ENCODE results near the gene SLAIN1. TPM values are rescaled to one million over a fixed set of nuclear protein-coding genes. Genes with fewer than 3 reads are reported as not detected.

SLAIN1 gene
- total RNA-seq, 1 donor from 2014 or later = not detected

- H3K4me3 Mint-ChIP-seq (ENCODE audit: unreplicated experiment) = no peak overlapping the region
- H3K4me1 Mint-ChIP-seq (ENCODE audit: unreplicated experiment) = no peaks in the 10 kb centered on the region
- no peak for DNase-seq (ENCODE audit: extremely low spot score, unreplicated experiment)
- H3K36me3 Mint-ChIP-seq (ENCODE audit: unreplicated experiment) = no peaks in the 10 kb centered on the region
- H3K27ac Mint-ChIP-seq (ENCODE audit: unreplicated experiment) = no peak overlapping the region
- no peaks in the 10 kb centered on the region for H3K27me3 Mint-ChIP-seq (ENCODE audit: unreplicated experiment)
- peaks cover 3% of the 10 kb centered on the region for H3K9me3 Mint-ChIP-seq (ENCODE audit: unreplicated experiment)
- no peak for TF ChIP-seq CTCF (IDR thresholded peaks at IDR 0.05)
Measured at GRCh38 chr13:77810430-77810829, 112.9 kb downstream of the SLAIN1 start.

GRCh38 chr13:77810878-77811277 lies 113.4 kb downstream of the SLAIN1 start:
- Mint-ChIP-seq H3K27ac (ENCODE audit: unreplicated experiment) (no peak overlapping the region), H3K36me3 (ENCODE audit: unreplicated experiment) (no peaks in the 10 kb centered on the region), H3K4me1 (ENCODE audit: unreplicated experiment) (no peaks in the 10 kb centered on the region), H3K4me3 (ENCODE audit: unreplicated experiment) (no peak overlapping the region), H3K27me3 (ENCODE audit: unreplicated experiment) (no peaks in the 10 kb centered on the region), H3K9me3 (ENCODE audit: unreplicated experiment) (no peaks in the 10 kb centered on the region)
- TF ChIP-seq CTCF (IDR thresholded peaks at IDR 0.05) = no peak
- no peak for DNase-seq (ENCODE audit: extremely low spot score, unreplicated experiment)

GRCh38 chr13:77811381-77811780 lies 113.9 kb downstream of the SLAIN1 start:
- Mint-ChIP-seq H3K9me3 (ENCODE audit: unreplicated experiment) (no peaks in the 10 kb centered on the region), H3K4me3 (ENCODE audit: unreplicated experiment) (no peak overlapping the region), H3K27ac (ENCODE audit: unreplicated experiment) (no peak overlapping the region), H3K27me3 (ENCODE audit: unreplicated experiment) (no peaks in the 10 kb centered on the region), H3K4me1 (ENCODE audit: unreplicated experiment) (no peaks in the 10 kb centered on the region), H3K36me3 (ENCODE audit: unreplicated experiment) (no peaks in the 10 kb centered on the region)
- no peak for DNase-seq (ENCODE audit: extremely low spot score, unreplicated experiment)
- TF ChIP-seq CTCF (IDR thresholded peaks at IDR 0.05) = no peak

- Mint-ChIP-seq H3K4me1 (ENCODE audit: unreplicated experiment) (no peaks in the 10 kb centered on the region), H3K36me3 (ENCODE audit: unreplicated experiment) (no peaks in the 10 kb centered on the region), H3K27ac (ENCODE audit: unreplicated experiment) (no peak overlapping the region), H3K9me3 (ENCODE audit: unreplicated experiment) (no peaks in the 10 kb centered on the region), H3K4me3 (ENCODE audit: unreplicated experiment) (no peak overlapping the region), H3K27me3 (ENCODE audit: unreplicated experiment) (no peaks in the 10 kb centered on the region)
- no peak for TF ChIP-seq CTCF (IDR thresholded peaks at IDR 0.05)
- no peak for DNase-seq (ENCODE audit: extremely low spot score, unreplicated experiment)
Measured at GRCh38 chr13:77811981-77812380, 114.5 kb downstream of the SLAIN1 start.

Small RNA genes within 50 kb of the gene (microRNA-seq; reads per million reads assigned to microRNA genes)
- gene MIR3665 (ENCODE audit: unreplicated experiment) = not detected

Other genes starting within 250 kb of the SLAIN1 start
- gene SCEL, start 162.0 kb upstream of the SLAIN1 start, total RNA-seq = not detected in 2 replicates
- gene EDNRB, start 221.1 kb downstream of the SLAIN1 start, total RNA-seq = not detected in 2 replicates

Data from osteocyte (in vitro differentiated cells).